Measurements from ENCODE around the gene SHISAL1.

- TF ChIP-seq, protein P1, sequence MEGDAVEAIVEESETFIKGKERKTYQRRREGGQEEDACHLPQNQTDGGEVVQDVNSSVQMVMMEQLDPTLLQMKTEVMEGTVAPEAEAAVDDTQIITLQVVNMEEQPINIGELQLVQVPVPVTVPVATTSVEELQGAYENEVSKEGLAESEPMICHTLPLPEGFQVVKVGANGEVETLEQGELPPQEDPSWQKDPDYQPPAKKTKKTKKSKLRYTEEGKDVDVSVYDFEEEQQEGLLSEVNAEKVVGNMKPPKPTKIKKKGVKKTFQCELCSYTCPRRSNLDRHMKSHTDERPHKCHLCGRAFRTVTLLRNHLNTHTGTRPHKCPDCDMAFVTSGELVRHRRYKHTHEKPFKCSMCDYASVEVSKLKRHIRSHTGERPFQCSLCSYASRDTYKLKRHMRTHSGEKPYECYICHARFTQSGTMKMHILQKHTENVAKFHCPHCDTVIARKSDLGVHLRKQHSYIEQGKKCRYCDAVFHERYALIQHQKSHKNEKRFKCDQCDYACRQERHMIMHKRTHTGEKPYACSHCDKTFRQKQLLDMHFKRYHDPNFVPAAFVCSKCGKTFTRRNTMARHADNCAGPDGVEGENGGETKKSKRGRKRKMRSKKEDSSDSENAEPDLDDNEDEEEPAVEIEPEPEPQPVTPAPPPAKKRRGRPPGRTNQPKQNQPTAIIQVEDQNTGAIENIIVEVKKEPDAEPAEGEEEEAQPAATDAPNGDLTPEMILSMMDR (IDR thresholded peaks at IDR 0.05) = no peak
- TF ChIP-seq POLR2AphosphoS5 (IDR thresholded peaks at IDR 0.05) = no peak
- TF ChIP-seq POLR2A (IDR thresholded peaks at IDR 0.05; ENCODE audit: low read depth) = no peak
- no peak for TF ChIP-seq EP300 (IDR thresholded peaks at IDR 0.05)
Measured at GRCh38 chr22:44328762-44329161, 16.0 kb upstream of the SHISAL1 start.
